ENCODE data around the gene CCDC24. TPM values are rescaled to one million over a fixed set of nuclear protein-coding genes. Genes with fewer than 3 reads are reported as not detected.

CCDC24 gene
- total and polyA plus RNA-seq, 9 of the 15 experiments (the other 6 are each of a cell fraction or from before 2014, with no cell fraction given), result 0.31 to 4.5 (median 1.5) TPM

DNA sequence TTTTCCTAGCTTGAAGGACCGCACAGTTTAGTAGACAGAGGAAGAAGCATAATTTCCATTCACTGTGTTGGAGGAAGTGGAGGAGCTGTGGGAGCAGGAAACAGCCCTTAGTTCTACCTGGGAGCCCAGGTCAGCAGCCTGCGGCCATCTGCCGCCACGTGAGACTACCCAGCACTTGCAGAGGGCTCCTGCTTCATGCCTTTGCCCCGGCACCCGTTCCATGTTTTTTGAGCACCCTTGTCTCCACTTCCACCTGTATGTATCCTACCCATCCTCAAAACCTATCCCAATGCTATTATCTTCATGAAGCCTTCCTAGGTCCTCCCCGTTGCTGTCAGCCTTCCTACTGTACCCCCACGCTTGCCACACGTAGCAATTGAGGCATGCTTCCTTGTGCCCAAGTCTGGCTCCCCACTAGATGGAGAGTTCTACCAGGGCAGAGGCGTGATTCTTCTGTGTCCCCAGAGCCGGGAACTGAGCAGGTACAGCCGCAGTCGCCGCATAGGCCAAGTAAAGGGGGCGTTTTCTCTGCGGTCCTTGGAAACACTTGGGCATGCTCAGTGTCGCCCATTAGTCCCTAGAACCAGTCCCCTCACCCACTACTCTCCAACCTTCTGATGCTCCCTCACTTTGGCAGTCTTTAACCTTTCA is 38.0 kb downstream of the CCDC24 start (continued):
- TF ChIP-seq, protein P1, sequence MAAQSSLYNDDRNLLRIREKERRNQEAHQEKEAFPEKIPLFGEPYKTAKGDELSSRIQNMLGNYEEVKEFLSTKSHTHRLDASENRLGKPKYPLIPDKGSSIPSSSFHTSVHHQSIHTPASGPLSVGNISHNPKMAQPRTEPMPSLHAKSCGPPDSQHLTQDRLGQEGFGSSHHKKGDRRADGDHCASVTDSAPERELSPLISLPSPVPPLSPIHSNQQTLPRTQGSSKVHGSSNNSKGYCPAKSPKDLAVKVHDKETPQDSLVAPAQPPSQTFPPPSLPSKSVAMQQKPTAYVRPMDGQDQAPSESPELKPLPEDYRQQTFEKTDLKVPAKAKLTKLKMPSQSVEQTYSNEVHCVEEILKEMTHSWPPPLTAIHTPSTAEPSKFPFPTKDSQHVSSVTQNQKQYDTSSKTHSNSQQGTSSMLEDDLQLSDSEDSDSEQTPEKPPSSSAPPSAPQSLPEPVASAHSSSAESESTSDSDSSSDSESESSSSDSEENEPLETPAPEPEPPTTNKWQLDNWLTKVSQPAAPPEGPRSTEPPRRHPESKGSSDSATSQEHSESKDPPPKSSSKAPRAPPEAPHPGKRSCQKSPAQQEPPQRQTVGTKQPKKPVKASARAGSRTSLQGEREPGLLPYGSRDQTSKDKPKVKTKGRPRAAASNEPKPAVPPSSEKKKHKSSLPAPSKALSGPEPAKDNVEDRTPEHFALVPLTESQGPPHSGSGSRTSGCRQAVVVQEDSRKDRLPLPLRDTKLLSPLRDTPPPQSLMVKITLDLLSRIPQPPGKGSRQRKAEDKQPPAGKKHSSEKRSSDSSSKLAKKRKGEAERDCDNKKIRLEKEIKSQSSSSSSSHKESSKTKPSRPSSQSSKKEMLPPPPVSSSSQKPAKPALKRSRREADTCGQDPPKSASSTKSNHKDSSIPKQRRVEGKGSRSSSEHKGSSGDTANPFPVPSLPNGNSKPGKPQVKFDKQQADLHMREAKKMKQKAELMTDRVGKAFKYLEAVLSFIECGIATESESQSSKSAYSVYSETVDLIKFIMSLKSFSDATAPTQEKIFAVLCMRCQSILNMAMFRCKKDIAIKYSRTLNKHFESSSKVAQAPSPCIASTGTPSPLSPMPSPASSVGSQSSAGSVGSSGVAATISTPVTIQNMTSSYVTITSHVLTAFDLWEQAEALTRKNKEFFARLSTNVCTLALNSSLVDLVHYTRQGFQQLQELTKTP (IDR thresholded peaks at IDR 0.05; ENCODE audit: low read depth in 1 of 2, partially characterized antibody in 2 of 2), result peak in 1 of 2 experiments; percentile 56
- TF ChIP-seq ZNF586 (CRISPR knock-in tag; conservative IDR thresholded peaks at IDR 0.05) (no peak), ZNF699 (CRISPR knock-in tag; IDR thresholded peaks at IDR 0.05; ENCODE audit: insufficient replicate concordance) (no peak), CCNT2 (IDR thresholded peaks at IDR 0.05; ENCODE audit: borderline replicate concordance, extremely low read depth, insufficient read length, low read depth, low read length) (no peak), ZNF239 (CRISPR knock-in tag; IDR thresholded peaks at IDR 0.05) (no peak), CBX8 (IDR thresholded peaks at IDR 0.05; ENCODE audit: borderline replicate concordance, extremely low read depth, low read depth, low read length, poor library complexity, severe bottlenecking) (no peak), ZNF146 (CRISPR knock-in tag; IDR thresholded peaks at IDR 0.05; ENCODE audit: unreplicated experiment) (no peak), SMARCE1 (IDR thresholded peaks at IDR 0.05) (peak; percentile 63), BRF1 (IDR thresholded peaks at IDR 0.05; ENCODE audit: borderline replicate concordance, extremely low read depth, insufficient read length) (no peak), FOXP1 (CRISPR knock-in tag; IDR thresholded peaks at IDR 0.05) (peak; percentile 50; the same call in 1 of the 2 replicates), HNRNPUL1 (IDR thresholded peaks at IDR 0.05; ENCODE audit: low read length) (no peak), IRF2 (CRISPR knock-in tag; IDR thresholded peaks at IDR 0.05) (no peak), ETV1 (tag; conservative IDR thresholded peaks at IDR 0.05; ENCODE audit: low read depth) (no peak), JUN (IDR thresholded peaks at IDR 0.05; ENCODE audit: borderline replicate concordance, low read depth, low read length) (no peak), JUN (CRISPR knock-in tag; IDR thresholded peaks at IDR 0.05; ENCODE audit: borderline replicate concordance) (peak; percentile 79; the same call in 1 of the 2 replicates), TARDBP (IDR thresholded peaks at IDR 0.05) (no peak), HDAC2 (IDR thresholded peaks at IDR 0.05) (0 out of 2 replicates have a peak, but pooled peaks have one; percentile 62), HDGF (IDR thresholded peaks at IDR 0.05) (0 out of 2 replicates have a peak, but pooled peaks have one; percentile 30), YBX1 (IDR thresholded peaks at IDR 0.05) (no peak), ZNF384 (IDR thresholded peaks at IDR 0.05; ENCODE audit: low read depth, low read length) (no peak)
- TF ChIP-seq, protein P2, sequence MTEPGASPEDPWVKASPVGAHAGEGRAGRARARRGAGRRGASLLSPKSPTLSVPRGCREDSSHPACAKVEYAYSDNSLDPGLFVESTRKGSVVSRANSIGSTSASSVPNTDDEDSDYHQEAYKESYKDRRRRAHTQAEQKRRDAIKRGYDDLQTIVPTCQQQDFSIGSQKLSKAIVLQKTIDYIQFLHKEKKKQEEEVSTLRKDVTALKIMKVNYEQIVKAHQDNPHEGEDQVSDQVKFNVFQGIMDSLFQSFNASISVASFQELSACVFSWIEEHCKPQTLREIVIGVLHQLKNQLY (CRISPR knock-in tag; conservative IDR thresholded peaks at IDR 0.05), result no peak
- TF ChIP-seq, protein P3, sequence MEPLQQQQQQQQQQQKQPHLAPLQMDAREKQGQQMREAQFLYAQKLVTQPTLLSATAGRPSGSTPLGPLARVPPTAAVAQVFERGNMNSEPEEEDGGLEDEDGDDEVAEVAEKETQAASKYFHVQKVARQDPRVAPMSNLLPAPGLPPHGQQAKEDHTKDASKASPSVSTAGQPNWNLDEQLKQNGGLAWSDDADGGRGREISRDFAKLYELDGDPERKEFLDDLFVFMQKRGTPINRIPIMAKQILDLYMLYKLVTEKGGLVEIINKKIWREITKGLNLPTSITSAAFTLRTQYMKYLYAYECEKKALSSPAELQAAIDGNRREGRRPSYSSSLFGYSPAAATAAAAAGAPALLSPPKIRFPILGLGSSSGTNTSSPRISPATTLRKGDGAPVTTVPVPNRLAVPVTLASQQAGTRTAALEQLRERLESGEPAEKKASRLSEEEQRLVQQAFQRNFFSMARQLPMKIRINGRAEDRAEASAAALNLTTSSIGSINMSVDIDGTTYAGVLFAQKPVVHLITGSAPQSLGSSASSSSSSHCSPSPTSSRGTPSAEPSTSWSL (CRISPR knock-in tag; IDR thresholded peaks at IDR 0.05; ENCODE audit: borderline replicate concordance), result no peak
